ENCODE measurements around the gene EFHB.
"Not testable (repeated sequence)": the region's sequence is repeated elsewhere in the genome, so short reads cannot be mapped to it uniquely, and the experiment has no call there.

Gene EFHB

GRCh38 chr3:19931180-19931692 is 2.8 kb downstream of the EFHB start:
- DNase-seq, result no peak

- no peak for DNase-seq
These were observed 13.5 kb downstream of the EFHB start for GRCh38 chr3:19920401-19921080.

- DNase-seq, result no peak
These were observed 16.9 kb downstream of the EFHB start for GRCh38 chr3:19917167-19917566.

GRCh38 chr3:19911452-19911851 is 22.6 kb downstream of the EFHB start:
- no peak for DNase-seq

- no peak for DNase-seq
These were observed 26.5 kb downstream of the EFHB start for GRCh38 chr3:19907523-19907922.

GRCh38 chr3:19903649-19904048 is 30.4 kb downstream of the EFHB start:
- DNase-seq, result no peak

- DNase-seq, result no peak
These were observed 32.1 kb downstream of the EFHB start for GRCh38 chr3:19901918-19902317.

GRCh38 chr3:19901337-19901736 is 32.7 kb downstream of the EFHB start:
- DNase-seq, result no peak

GRCh38 chr3:19899833-19900232 is 34.2 kb downstream of the EFHB start:
- DNase-seq, result not testable (repeated sequence)

- no peak for DNase-seq
These were observed 34.8 kb downstream of the EFHB start for GRCh38 chr3:19899264-19899663.

- DNase-seq, result no peak
These were observed 35.3 kb downstream of the EFHB start for GRCh38 chr3:19898721-19899120.

GRCh38 chr3:19891740-19892139 is 42.3 kb downstream of the EFHB start:
- no peak for DNase-seq

- DNase-seq, result no peak
These were observed 45.4 kb downstream of the EFHB start for GRCh38 chr3:19888428-19889152.

- not testable (repeated sequence) for DNase-seq
These were observed 46.9 kb downstream of the EFHB start for GRCh38 chr3:19887122-19887521.

GRCh38 chr3:19886404-19886803 is 47.6 kb downstream of the EFHB start:
- no peak for DNase-seq

GRCh38 chr3:19885468-19885867 is 48.5 kb downstream of the EFHB start:
- DNase-seq, result no peak

GRCh38 chr3:19881852-19882251 is 52.2 kb downstream of the EFHB start:
- DNase-seq, result no peak

GRCh38 chr3:19881036-19881435 is 53.0 kb downstream of the EFHB start:
- no peak for DNase-seq

- DNase-seq, result no peak
These were observed 56.4 kb downstream of the EFHB start for GRCh38 chr3:19877656-19878055.

GRCh38 chr3:19866751-19867347 is 67.2 kb downstream of the EFHB start:
- no peak for DNase-seq

- not testable (repeated sequence) for DNase-seq
These were observed 78.7 kb downstream of the EFHB start for GRCh38 chr3:19855318-19855717.

- not testable (repeated sequence) for DNase-seq
These were observed 87.4 kb downstream of the EFHB start for GRCh38 chr3:19846609-19847008.
